Mucosa of stomach (tissue), 1 donor: ENCODE data around the gene PTCD1.
"Not testable (repeated sequence)": the region's sequence is repeated elsewhere in the genome, so short reads cannot be mapped to it uniquely, and the experiment has no call there.

Source experiments
- H3K27me3 ChIP-seq: one replicate; pipeline ENCODE4 v1.7.0; 2013; ENCODE audit warnings: mild to moderate bottlenecking, low read length; ENCODE audit not compliant: control insufficient read depth, insufficient read depth
- H3K36me3 ChIP-seq: one replicate; pipeline ENCODE4 v1.7.0; 2013; ENCODE audit warnings: low read length; ENCODE audit not compliant: control insufficient read depth, insufficient read depth
- H3K4me1 ChIP-seq: one replicate; pipeline ENCODE4 v1.7.0; 2013; ENCODE audit warnings: mild to moderate bottlenecking, low read length; ENCODE audit not compliant: control insufficient read depth, insufficient read depth
- H3K4me3 ChIP-seq: one replicate; pipeline ENCODE4 v1.7.0; 2013; ENCODE audit warnings: low read length
- H3K9ac ChIP-seq: one replicate; pipeline ENCODE4 v1.7.0; 2013; ENCODE audit warnings: mild to moderate bottlenecking, low read length, moderate library complexity
- H3K9me3 ChIP-seq: one replicate; pipeline ENCODE4 v1.7.0; 2013; ENCODE audit warnings: mild to moderate bottlenecking, low read length, moderate library complexity; ENCODE audit not compliant: control insufficient read depth
- donor health status: Pancreatic carcinoma.

Gene PTCD1

DNA sequence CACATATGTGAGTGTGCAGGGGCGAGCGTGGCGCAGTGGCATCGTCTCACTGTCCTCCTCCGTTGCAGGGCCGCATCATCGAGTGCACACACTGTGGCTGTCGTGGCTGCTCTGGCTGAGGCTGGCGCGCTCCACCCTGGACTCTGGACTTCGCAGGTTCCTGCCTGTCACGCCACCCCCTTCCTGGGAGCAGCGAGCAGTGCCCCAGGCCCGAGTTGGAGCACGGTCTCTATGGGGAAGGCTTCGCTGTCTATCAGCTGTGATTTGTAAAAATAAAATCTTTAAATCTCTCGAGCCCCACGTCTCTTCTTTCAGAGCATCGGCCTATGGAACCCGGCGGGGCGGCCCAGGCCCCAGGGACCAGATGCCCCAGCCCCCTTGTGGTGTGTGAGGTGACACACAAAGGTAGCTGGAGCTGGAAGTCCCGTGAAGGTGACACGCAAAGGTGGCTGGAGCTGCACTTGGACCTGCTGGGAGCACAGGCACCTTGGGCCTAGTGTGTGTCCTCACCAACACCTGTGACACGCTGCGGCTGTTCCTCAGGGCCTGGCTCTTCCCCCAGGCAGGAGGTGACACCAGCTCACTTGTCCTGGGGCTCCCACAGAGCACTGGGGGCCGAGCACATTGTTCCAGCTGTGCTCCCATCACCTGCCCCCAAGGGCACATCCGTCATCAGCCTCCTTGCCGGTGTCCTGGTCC lies 19.1 kb downstream of the PTCD1 start:
- no peaks in the 10 kb centered on the region for H3K9me3 ChIP-seq
- no peaks in the 10 kb centered on the region for H3K4me1 ChIP-seq
- no peaks in the 10 kb centered on the region for H3K27me3 ChIP-seq
- H3K36me3 ChIP-seq: peaks cover 14% of the 10 kb centered on the region
- H3K9ac ChIP-seq: no peak overlapping the region
- no peak overlapping the region for H3K4me3 ChIP-seq

DNA sequence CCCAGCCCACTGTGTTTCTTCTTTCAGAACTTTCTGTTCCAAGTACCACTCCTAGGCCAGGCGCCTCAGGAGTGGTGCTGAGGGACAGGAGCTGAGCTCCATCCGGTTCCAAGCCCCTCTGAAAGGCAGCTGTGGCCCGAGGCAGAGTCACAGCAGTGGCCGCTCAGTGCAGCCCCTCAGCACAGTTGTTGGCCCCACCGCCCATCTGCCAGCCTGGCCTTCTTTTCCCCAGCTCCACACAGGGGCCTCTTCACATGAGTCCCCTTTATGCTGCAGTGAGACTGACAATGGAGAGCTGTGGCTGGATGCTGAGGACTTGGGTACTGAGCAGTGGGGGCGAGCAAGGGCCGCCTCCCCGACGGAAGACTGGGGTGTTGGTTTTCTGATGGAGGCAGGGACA lies 20.3 kb downstream of the PTCD1 start:
- Histone ChIP-seq H3K4me1 (no peaks in the 10 kb centered on the region), H3K36me3 (peaks cover 8% of the 10 kb centered on the region), H3K4me3 (no peak overlapping the region), H3K9ac (no peak overlapping the region), H3K9me3 (no peaks in the 10 kb centered on the region), H3K27me3 (no peaks in the 10 kb centered on the region)

DNA sequence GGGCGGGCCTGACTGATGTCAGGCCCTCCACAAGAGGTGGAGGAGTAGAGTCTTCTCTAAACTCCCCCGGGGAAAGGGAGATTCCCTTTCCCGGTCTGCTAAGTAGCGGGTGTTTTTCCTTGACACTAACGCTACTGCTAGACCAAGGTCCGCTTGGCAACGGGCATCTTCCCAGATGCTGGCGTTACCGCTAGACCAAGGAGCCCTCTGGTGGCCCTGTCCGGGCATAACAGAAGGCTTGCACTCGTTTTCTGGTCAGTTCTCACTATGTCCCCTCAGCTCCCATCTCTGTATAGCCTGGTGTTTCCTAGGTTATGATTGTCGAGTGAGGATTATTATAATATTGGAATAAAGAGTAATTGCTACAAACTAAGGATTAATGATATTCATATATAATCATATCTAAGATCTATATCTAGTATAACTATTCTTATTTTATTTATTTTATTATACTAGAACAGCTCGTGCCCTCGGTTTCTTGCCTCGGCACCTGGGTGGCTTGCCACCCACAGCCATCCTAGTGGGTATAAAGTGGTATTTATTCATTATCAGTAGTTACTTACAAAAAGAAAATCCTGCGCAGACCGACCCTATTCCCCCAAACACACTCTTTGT lies 23.0 kb downstream of the PTCD1 start:
- not testable (repeated sequence) for H3K4me1 ChIP-seq, H3K36me3 ChIP-seq

DNA sequence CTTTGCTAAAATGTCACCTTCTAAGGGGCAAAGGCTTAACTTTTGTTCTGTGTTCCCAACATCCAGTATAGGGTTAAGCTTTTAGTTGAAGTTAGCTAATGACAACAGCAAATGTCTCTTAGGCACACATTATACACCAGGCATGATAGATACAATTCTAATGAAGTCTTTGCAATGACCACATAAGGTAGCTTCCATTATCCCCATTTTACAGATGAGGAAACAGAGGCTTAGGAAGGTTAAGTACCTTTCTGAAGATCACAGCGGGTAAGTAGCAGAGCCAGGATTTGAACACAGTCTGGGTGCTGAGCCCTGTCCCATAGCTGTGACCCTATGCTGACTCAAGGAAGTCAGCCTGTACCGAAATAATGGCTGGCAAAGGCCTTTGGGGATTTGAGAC lies 28.0 kb downstream of the PTCD1 start:
- no peaks in the 10 kb centered on the region for H3K36me3 ChIP-seq
- no peaks in the 10 kb centered on the region for H3K27me3 ChIP-seq
- no peak overlapping the region for H3K4me3 ChIP-seq
- no peaks in the 10 kb centered on the region for H3K9me3 ChIP-seq
- H3K4me1 ChIP-seq: peaks cover 24% of the 10 kb centered on the region
- H3K9ac ChIP-seq: no peak overlapping the region

More for the DNA sequence above, 23.0 kb downstream of the PTCD1 start:
- H3K4me3 ChIP-seq, H3K9ac ChIP-seq, H3K27me3 ChIP-seq, H3K9me3 ChIP-seq: not testable (repeated sequence)

DNA sequence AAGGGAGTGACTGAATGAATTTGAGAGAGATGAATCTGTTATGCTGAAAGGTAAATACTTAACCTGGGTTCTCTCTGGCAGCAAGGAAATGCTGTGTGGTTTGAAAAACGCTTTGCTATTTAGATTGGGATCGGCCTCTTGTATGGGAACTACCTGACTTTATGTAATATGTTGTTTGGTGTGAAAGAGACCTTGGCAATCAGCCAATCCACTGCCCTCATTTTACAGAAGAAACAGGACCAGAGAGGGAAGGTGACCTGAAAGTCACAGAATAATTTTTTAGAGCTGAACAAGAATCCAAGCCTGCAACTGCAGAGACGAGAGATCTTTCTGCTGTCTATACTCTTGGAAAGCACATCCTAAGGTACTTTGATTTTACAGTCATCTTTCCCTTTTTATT lies 28.8 kb downstream of the PTCD1 start:
- Histone ChIP-seq H3K27me3 (no peaks in the 10 kb centered on the region), H3K9ac (peak overlapping the region; percentile 93), H3K36me3 (no peaks in the 10 kb centered on the region), H3K4me1 (peaks cover 24% of the 10 kb centered on the region), H3K9me3 (no peaks in the 10 kb centered on the region), H3K4me3 (peak overlapping the region; percentile 97)

DNA sequence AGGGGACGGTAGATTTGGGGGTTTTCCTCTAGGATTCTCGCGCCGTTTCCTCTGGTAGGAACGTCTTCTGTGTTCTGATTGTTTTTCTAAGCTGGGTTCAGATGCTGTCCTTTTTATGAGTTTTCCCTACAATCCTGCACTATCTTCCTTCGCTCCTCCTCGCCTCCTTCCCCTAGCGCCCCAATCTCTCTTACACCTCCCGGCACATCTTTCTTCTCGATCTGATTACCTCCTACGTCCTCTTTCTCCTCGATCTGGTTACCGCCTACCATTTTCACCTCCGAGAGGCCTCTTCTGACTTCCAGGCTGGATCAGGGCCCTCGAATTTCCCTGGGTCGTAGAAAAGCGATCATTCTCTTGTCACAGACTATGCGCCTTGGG lies 29.4 kb downstream of the PTCD1 start:
- no peaks in the 10 kb centered on the region for H3K36me3 ChIP-seq
- H3K4me3 ChIP-seq: peak overlapping the region; percentile 97
- H3K4me1 ChIP-seq: peaks cover 24% of the 10 kb centered on the region
- H3K9me3 ChIP-seq: no peaks in the 10 kb centered on the region
- peak overlapping the region; percentile 93 for H3K9ac ChIP-seq
- H3K27me3 ChIP-seq: no peaks in the 10 kb centered on the region

DNA sequence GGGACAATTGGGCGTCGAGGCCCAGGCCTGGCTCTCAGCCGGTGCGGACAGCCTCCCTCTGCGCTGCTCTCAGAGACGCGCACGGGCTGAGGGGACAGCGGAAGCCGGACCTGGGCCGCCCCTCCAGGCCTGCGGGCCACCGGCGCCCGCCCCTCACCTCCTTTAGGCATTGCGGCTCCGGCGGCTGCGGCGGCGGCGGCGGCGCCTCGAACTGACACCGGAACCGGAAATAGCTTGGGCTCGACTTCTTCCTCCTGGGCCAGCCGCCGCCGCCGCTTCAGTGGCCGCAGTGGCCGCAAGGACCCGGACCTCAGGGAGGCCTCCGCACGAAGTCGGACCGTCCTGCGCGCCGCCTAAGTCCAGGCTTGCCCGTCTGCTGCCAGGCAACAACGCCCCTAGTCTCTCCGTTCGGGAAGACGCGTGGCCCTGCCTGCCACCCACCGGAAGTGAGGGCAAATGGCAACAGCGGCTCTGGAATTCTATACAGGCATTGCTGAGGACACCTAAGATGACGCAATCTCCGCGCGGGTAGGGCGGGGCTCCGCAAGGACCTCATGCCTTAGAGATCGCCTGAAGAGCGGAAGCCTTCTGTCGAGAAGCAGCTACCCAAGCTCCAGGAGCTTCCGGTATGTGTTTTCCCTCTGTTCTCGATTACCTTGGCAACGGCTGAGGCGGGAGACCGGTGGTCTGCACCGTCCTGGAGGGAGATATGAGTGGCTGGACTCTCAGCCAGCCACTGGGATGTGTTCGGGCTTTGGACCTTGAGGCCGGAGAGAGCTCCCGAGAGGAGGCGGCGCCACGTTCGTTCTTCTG lies 30.0 kb downstream of the PTCD1 start, which contains the start of the genes BUD31 and PDAP1:
Gene BUD31, plus strand, starts transcription at position 591 of the 813 bp plus-strand sequence. CDS start 2,124 bp downstream, outside the sequence.
Gene PDAP1, minus strand, starts transcription at position 219 of the 813 bp plus-strand sequence. Its CDS starts 49 bp downstream, at position 170.
- peaks cover 24% of the 10 kb centered on the region for H3K4me1 ChIP-seq
- H3K4me3 ChIP-seq: peak within 1 kb of the TSS; percentile 97
- H3K9ac ChIP-seq: peak within 1 kb of the TSS; percentile 93
- H3K9me3 ChIP-seq: no peaks in the 10 kb centered on the region
- H3K27me3 ChIP-seq: no peaks in the 10 kb centered on the region
- no peaks in the 10 kb centered on the region for H3K36me3 ChIP-seq

DNA sequence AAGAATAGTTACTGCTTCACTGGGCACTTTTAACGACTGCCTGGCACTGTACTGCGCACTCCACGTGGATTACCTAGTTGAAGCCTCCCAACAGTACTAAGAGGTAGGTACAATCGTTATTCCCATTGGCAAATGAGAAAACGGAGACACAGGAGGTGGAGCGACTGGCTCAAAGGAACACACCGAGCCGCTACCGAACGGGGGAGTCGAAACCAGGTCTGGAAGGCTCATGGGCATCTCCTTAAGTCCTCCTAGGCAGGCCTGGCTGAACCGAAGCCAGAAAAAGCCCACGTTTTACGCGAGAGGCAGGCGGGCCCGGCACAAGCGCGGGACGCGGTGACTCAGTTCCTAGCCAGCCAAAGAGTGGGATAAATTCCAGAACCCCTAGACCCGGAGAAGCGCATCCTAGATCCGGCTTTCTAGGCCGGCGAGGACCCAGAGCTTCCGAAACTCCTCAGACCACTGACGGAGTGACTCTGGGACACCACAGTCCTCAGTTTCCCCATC lies 30.7 kb downstream of the PTCD1 start:
- Histone ChIP-seq H3K36me3 (no peaks in the 10 kb centered on the region), H3K9ac (peak overlapping the region; percentile 93), H3K9me3 (no peaks in the 10 kb centered on the region), H3K4me1 (peaks cover 24% of the 10 kb centered on the region), H3K27me3 (no peaks in the 10 kb centered on the region), H3K4me3 (peak overlapping the region; percentile 97)

DNA sequence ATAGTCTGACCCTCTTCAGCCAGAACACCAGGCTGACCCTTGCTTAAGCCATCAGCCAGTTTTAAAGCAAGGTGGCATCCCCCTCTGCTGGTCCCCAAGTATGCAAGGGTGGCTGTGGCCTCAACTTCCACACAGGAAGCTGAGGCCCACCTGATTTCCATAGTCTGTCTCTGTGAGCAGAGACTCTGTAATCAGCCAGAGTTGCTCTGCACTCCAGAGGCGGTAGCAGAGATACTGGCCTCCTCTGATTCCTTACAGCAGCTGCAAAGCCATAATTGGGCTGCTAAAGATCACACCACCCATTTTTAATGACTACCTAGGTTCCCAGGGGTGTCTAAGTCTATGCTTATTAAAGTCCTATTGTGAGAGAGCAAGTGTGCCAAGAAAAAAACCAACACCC lies 32.0 kb downstream of the PTCD1 start:
- H3K4me3 ChIP-seq: no peak overlapping the region
- no peaks in the 10 kb centered on the region for H3K36me3 ChIP-seq
- no peaks in the 10 kb centered on the region for H3K9me3 ChIP-seq
- H3K4me1 ChIP-seq: peaks cover 24% of the 10 kb centered on the region
- no peaks in the 10 kb centered on the region for H3K27me3 ChIP-seq
- H3K9ac ChIP-seq: peak overlapping the region; percentile 7

DNA sequence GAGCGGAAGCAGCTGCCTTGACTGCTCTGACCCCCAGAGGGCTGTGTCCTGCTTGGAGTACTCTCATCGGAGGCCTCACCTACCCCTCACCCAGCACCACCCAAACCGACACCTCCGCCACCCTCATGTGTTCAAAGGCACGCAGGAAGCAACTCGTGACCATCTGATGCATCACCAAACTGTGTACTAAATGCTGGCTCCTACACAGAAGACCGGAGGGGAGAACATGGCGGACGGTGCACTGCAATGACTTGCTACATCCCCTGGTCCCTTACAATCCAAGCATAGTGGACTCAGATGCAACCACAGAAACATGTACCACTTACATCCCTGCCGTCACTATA lies 33.6 kb downstream of the PTCD1 start:
- no peak overlapping the region for H3K4me3 ChIP-seq
- H3K36me3 ChIP-seq: peaks cover 5% of the 10 kb centered on the region

DNA sequence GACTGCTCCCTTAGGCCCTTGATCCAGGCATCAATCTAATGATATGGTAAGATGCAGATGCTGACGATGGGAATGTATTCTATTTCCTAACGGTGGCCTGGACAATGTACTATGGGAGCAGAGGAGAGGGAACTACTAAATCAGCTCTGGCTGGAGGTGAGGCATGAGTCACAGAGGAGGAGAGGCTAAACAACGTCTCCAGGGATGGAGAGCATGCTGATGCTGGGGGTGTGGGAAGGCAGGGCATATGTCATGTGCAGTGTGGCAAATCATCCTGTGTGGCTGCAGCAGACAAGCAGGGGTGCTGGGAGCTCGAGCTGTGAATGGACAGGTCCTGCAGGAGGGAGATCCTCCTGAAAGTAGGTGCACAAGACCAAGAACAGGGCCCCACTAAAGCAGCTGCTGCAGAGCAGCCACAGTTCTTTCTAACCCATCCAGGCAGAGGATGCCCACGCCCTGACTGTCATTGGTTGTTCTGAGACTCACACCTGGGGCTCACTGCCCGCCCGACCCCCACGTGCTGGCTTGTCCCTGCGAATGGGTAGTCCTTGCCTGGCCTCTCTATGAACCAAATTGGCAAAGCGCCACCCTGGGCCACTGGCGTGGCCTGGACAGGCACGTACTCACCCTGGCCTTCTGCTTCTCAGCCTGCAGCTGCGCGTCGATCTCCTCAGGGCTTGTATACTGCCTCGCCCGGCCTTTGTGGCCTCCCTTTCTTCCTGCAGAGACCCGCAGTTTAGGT lies 34.2 kb downstream of the PTCD1 start:
- no peak overlapping the region for H3K4me3 ChIP-seq
- no peaks in the 10 kb centered on the region for H3K27me3 ChIP-seq
- no peak overlapping the region for H3K9ac ChIP-seq
- no peaks in the 10 kb centered on the region for H3K9me3 ChIP-seq
- H3K4me1 ChIP-seq: peaks cover 17% of the 10 kb centered on the region
- peaks cover 8% of the 10 kb centered on the region for H3K36me3 ChIP-seq

More for the DNA sequence above, 33.6 kb downstream of the PTCD1 start:
- Histone ChIP-seq H3K9ac (no peak overlapping the region), H3K4me1 (peaks cover 22% of the 10 kb centered on the region), H3K9me3 (no peaks in the 10 kb centered on the region), H3K27me3 (no peaks in the 10 kb centered on the region)
